Loucy (cell line): ENCODE results near the gene ATP10B.

Source experiments
- H2AFZ ChIP-seq: fragments of 200-600 bp; sonication (generic); 2 replicates; pipeline ENCODE4 v1.6.0; 2016; ENCODE audit warnings: antibody characterized with exemption, mild to moderate bottlenecking, low read length, moderate library complexity
- H3F3A ChIP-seq: fragments of 200-600 bp; 2 replicates; pipeline ENCODE4 v1.6.0; 2016; ENCODE audit warnings: antibody characterized with exemption, low read depth, mild to moderate bottlenecking
- H3K27me3 ChIP-seq: fragments of 200-600 bp; sonication (generic); 2 replicates; pipeline ENCODE4 v1.6.1; 2014; ENCODE audit warnings: low read length, mild to moderate bottlenecking; ENCODE audit not compliant: insufficient read depth, poor library complexity, severe bottlenecking
- H3K36me3 ChIP-seq: fragments of 200-600 bp; sonication (generic); 2 replicates; pipeline ENCODE4 v1.6.1; 2016; ENCODE audit warnings: low read length; ENCODE audit not compliant: insufficient read depth
- H3K4me1 ChIP-seq: fragments of 200-600 bp; sonication (generic); 2 replicates; pipeline ENCODE4 v1.5.1; 2014; ENCODE audit warnings: low read length, mild to moderate bottlenecking; ENCODE audit not compliant: insufficient read depth, poor library complexity, severe bottlenecking
- H3K4me2 ChIP-seq: fragments of 200-600 bp; sonication (generic); 2 replicates; pipeline ENCODE4 v1.6.0; 2014; ENCODE audit warnings: antibody characterized with exemption, low read length, low read depth, mild to moderate bottlenecking; ENCODE audit not compliant: poor library complexity, severe bottlenecking
- H3K4me3 ChIP-seq: fragments of 200-600 bp; sonication (generic); 2 replicates; pipeline ENCODE4 v1.5.1; 2014; ENCODE audit warnings: low read length, mild to moderate bottlenecking, mixed read lengths; ENCODE audit not compliant: poor library complexity, severe bottlenecking
- H3K79me2 ChIP-seq: fragments of 200-600 bp; sonication (generic); 2 replicates; pipeline ENCODE4 v1.6.1; 2014; ENCODE audit warnings: low read length; ENCODE audit not compliant: insufficient read depth
- H3K9ac ChIP-seq: fragments of 200-600 bp; sonication (generic); 2 replicates; pipeline ENCODE4 v1.6.0; 2014; ENCODE audit warnings: mild to moderate bottlenecking, low read depth, low read length, moderate library complexity; ENCODE audit not compliant: poor library complexity, severe bottlenecking
- H3K9me2 ChIP-seq: fragments of 200-600 bp; sonication (generic); replicated peaks from 2 replicates; pipeline ENCODE4 v1.6.1; 2016; ENCODE audit warnings: low read depth, low read length, mixed read lengths
- H3K9me3 ChIP-seq: fragments of 200-600 bp; sonication (generic); 2 replicates; pipeline ENCODE4 v1.6.1; 2014; ENCODE audit warnings: mild to moderate bottlenecking, antibody characterized with exemption, low read length, low read depth; ENCODE audit not compliant: insufficient read depth
- H4K20me1 ChIP-seq: fragments of 200-600 bp; sonication (generic); 2 replicates; pipeline ENCODE4 v1.6.0; 2014; ENCODE audit warnings: antibody characterized with exemption, low read length, mild to moderate bottlenecking; ENCODE audit not compliant: insufficient read depth, poor library complexity, severe bottlenecking
- CTCF ChIP-seq: fragments of 200-600 bp; sonication (generic); conservative IDR thresholded peaks from 2 replicates; pipeline ENCODE4 v1.5.1; 2014; ENCODE audit warnings: mild to moderate bottlenecking, antibody characterized with exemption, low read length
- EZH2phosphoT487 ChIP-seq: fragments of 200-600 bp; IDR thresholded peaks from 2 replicates; pipeline ENCODE4 v1.6.1; 2018; ENCODE audit warnings: antibody characterized with exemption, mild to moderate bottlenecking, moderate library complexity, borderline replicate concordance

ATP10B gene

DNA sequence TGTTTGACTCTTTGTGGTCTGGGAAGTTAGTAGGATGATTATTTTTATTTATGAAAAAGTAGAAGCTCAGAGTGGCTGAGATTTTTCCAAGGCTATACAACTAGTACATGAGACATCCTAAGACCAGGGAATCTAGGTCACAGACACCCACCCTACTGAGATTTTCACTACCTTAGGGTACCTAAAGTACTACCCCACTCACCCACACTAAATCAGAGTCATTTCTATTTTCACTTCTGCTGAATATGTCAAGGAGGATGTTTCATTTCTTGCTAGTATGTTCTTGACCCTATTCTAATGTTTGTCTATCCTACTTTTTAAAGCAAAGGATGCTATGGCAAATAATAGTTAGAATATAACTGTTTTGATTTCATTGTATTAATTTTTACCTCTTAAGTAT, 206.0 kb downstream of the ATP10B start:
- Histone ChIP-seq H3K79me2 (no peaks in the 10 kb centered on the region), H3K4me1 (no peaks in the 10 kb centered on the region), H2AFZ (no peak overlapping the region), H4K20me1 (no peaks in the 10 kb centered on the region), H3K9me2 (no peaks in the 10 kb centered on the region), H3K4me2 (no peak overlapping the region), H3K9me3 (no peaks in the 10 kb centered on the region), H3K36me3 (no peaks in the 10 kb centered on the region), H3K9ac (no peak overlapping the region), H3K27me3 (no peaks in the 10 kb centered on the region), H3F3A (no peaks in the 10 kb centered on the region), H3K4me3 (no peak overlapping the region)
- TF ChIP-seq CTCF (no peak), EZH2phosphoT487 (no peak)

GRCh38 chr5:160643616-160644240, 208.3 kb downstream of the ATP10B start:
- Histone ChIP-seq H4K20me1 (no peaks in the 10 kb centered on the region), H2AFZ (no peak overlapping the region), H3K4me1 (no peaks in the 10 kb centered on the region), H3K9me3 (no peaks in the 10 kb centered on the region), H3K27me3 (no peaks in the 10 kb centered on the region), H3K9me2 (no peaks in the 10 kb centered on the region), H3K4me2 (no peak overlapping the region), H3K36me3 (no peaks in the 10 kb centered on the region), H3K4me3 (no peak overlapping the region), H3K79me2 (no peaks in the 10 kb centered on the region), H3F3A (no peaks in the 10 kb centered on the region), H3K9ac (no peak overlapping the region)
- TF ChIP-seq CTCF: no peak

- Histone ChIP-seq H3K4me1 (no peaks in the 10 kb centered on the region), H3K4me2 (no peak overlapping the region), H4K20me1 (no peaks in the 10 kb centered on the region), H3K79me2 (no peaks in the 10 kb centered on the region), H3K9me2 (no peaks in the 10 kb centered on the region), H3K9me3 (no peaks in the 10 kb centered on the region), H3K4me3 (no peak overlapping the region), H2AFZ (no peak overlapping the region), H3K9ac (no peak overlapping the region), H3K36me3 (no peaks in the 10 kb centered on the region), H3K27me3 (no peaks in the 10 kb centered on the region), H3F3A (no peaks in the 10 kb centered on the region)
- TF ChIP-seq EZH2phosphoT487 (no peak), CTCF (no peak)
Observed at GRCh38 chr5:160641405-160641804, 210.6 kb downstream of the ATP10B start.
